ENCODE data around the gene TENM4. TPM values are rescaled to one million over a fixed set of nuclear protein-coding genes. Genes with fewer than 3 reads are reported as not detected.

Gene TENM4
- polyA plus RNA-seq, 1 donor from 2014 or later: 16.8 TPM

GRCh38 chr11:79291948-79292347 lies 148.9 kb downstream of the TENM4 start:
- no peaks in the 10 kb centered on the region for H3K9me3 ChIP-seq (ENCODE audit: low read length)
- no peaks in the 10 kb centered on the region for H3K79me2 ChIP-seq (replicated peaks; ENCODE audit: insufficient read depth, low read length)
- H3K36me3 ChIP-seq (ENCODE audit: insufficient read depth, low read length): no peaks in the 10 kb centered on the region
- no peaks in the 10 kb centered on the region for H3F3A ChIP-seq (ENCODE audit: insufficient read depth, low read length, poor library complexity, severe bottlenecking)
- no peaks in the 10 kb centered on the region for H3K27me3 ChIP-seq (ENCODE audit: insufficient read depth, low read depth, low read length)
- H4K20me1 ChIP-seq (ENCODE audit: insufficient read depth): no peaks in the 10 kb centered on the region
- H3K27ac ChIP-seq (ENCODE audit: low read length): no peak overlapping the region
- H3K4me2 ChIP-seq (ENCODE audit: low read length): no peak overlapping the region
- no peak overlapping the region for H3K4me3 ChIP-seq (ENCODE audit: low read length)
- no peaks in the 10 kb centered on the region for H3K9me2 ChIP-seq (ENCODE audit: insufficient read depth, low read length)
- TF ChIP-seq EP300 (conservative IDR thresholded peaks at IDR 0.05; ENCODE audit: poor library complexity, severe bottlenecking) (no peak), CTCF (IDR thresholded peaks at IDR 0.05; ENCODE audit: poor library complexity, severe bottlenecking) (no peak), TAF1 (IDR thresholded peaks at IDR 0.05; ENCODE audit: low read depth) (no peak), SMC3 (conservative IDR thresholded peaks at IDR 0.05; ENCODE audit: poor library complexity) (no peak), POLR2AphosphoS5 (IDR thresholded peaks at IDR 0.05) (no peak), EZH2 (IDR thresholded peaks at IDR 0.05; ENCODE audit: borderline replicate concordance, insufficient read depth, low read length, poor library complexity, severe bottlenecking) (no peak), RAD21 (conservative IDR thresholded peaks at IDR 0.05) (no peak), MXI1 (conservative IDR thresholded peaks at IDR 0.05; ENCODE audit: poor library complexity, severe bottlenecking) (no peak), REST (IDR thresholded peaks at IDR 0.05; ENCODE audit: borderline replicate concordance) (no peak)
- H3K9ac ChIP-seq (ENCODE audit: low read length): no peak overlapping the region
- H2AFZ ChIP-seq (ENCODE audit: low read depth, low read length): no peak overlapping the region

GRCh38 chr11:79290761-79291160 lies 150.1 kb downstream of the TENM4 start:
- H3K9me2 ChIP-seq (ENCODE audit: insufficient read depth, low read length): no peaks in the 10 kb centered on the region
- H4K20me1 ChIP-seq (ENCODE audit: insufficient read depth): no peaks in the 10 kb centered on the region
- H3K4me2 ChIP-seq (ENCODE audit: low read length): no peak overlapping the region
- no peak overlapping the region for H3K4me3 ChIP-seq (ENCODE audit: low read length)
- H3K9ac ChIP-seq (ENCODE audit: low read length): no peak overlapping the region
- no peaks in the 10 kb centered on the region for H3K27me3 ChIP-seq (ENCODE audit: insufficient read depth, low read depth, low read length)
- no peak overlapping the region for H2AFZ ChIP-seq (ENCODE audit: low read depth, low read length)
- H3F3A ChIP-seq (ENCODE audit: insufficient read depth, low read length, poor library complexity, severe bottlenecking): no peaks in the 10 kb centered on the region
- no peaks in the 10 kb centered on the region for H3K79me2 ChIP-seq (replicated peaks; ENCODE audit: insufficient read depth, low read length)
- TF ChIP-seq SMC3 (conservative IDR thresholded peaks at IDR 0.05; ENCODE audit: poor library complexity): no peak
- TF ChIP-seq EZH2 (IDR thresholded peaks at IDR 0.05; ENCODE audit: borderline replicate concordance, insufficient read depth, low read length, poor library complexity, severe bottlenecking): no peak
- TF ChIP-seq POLR2AphosphoS5 (IDR thresholded peaks at IDR 0.05): no peak
- TF ChIP-seq RAD21 (conservative IDR thresholded peaks at IDR 0.05): no peak
- TF ChIP-seq TAF1 (IDR thresholded peaks at IDR 0.05; ENCODE audit: low read depth): no peak
- no peak for TF ChIP-seq REST (IDR thresholded peaks at IDR 0.05; ENCODE audit: borderline replicate concordance)
- TF ChIP-seq CTCF (IDR thresholded peaks at IDR 0.05; ENCODE audit: poor library complexity, severe bottlenecking): no peak
- H3K27ac ChIP-seq (ENCODE audit: low read length): no peak overlapping the region
- H3K9me3 ChIP-seq (ENCODE audit: low read length): no peaks in the 10 kb centered on the region
- H3K36me3 ChIP-seq (ENCODE audit: insufficient read depth, low read length): no peaks in the 10 kb centered on the region
